Epidermal melanocyte (primary cell): ENCODE measurements around the gene CNNM1.

Source experiments
- DNase-seq: peaks from one replicate; pipeline ENCODE4 v3.0.0; 2011; ENCODE audit warnings: low spot score; ENCODE audit not compliant: insufficient read length

CNNM1 gene

GRCh38 chr10:99418910-99419624 is 89.9 kb downstream of the CNNM1 start:
- no peak for DNase-seq

GRCh38 chr10:99419688-99420087 is 90.5 kb downstream of the CNNM1 start:
- DNase-seq: no peak

GRCh38 chr10:99421233-99421739 is 92.1 kb downstream of the CNNM1 start:
- no peak for DNase-seq

- DNase-seq: no peak
Measured at GRCh38 chr10:99422529-99423096, 93.5 kb downstream of the CNNM1 start.

- no peak for DNase-seq
Measured at GRCh38 chr10:99424656-99425055, 95.5 kb downstream of the CNNM1 start.

GRCh38 chr10:99425204-99425603 is 96.0 kb downstream of the CNNM1 start:
- no peak for DNase-seq

- no peak for DNase-seq
Measured at GRCh38 chr10:99426689-99427088, 97.5 kb downstream of the CNNM1 start.

GRCh38 chr10:99427566-99428190 is 98.5 kb downstream of the CNNM1 start:
- no peak for DNase-seq

GRCh38 chr10:99429517-99430095 is 100.5 kb downstream of the CNNM1 start:
- DNase-seq: no peak

GRCh38 chr10:99430116-99430450 is 100.9 kb downstream of the CNNM1 start:
- DNase-seq: no peak

GRCh38 chr10:99430451-99431189 is 101.5 kb downstream of the CNNM1 start, which contains the start of gene GOT1:
GOT1 (minus strand) TSS chr10:99430624; CDS start chr10:99430565, 59 bp downstream.
- peak; percentile 96 for DNase-seq

GRCh38 chr10:99431190-99431760 is 102.1 kb downstream of the CNNM1 start:
- DNase-seq: no peak

- DNase-seq: no peak
Measured at GRCh38 chr10:99432047-99432446, 102.9 kb downstream of the CNNM1 start.

- no peak for DNase-seq
Measured at GRCh38 chr10:99432881-99433280, 103.7 kb downstream of the CNNM1 start.

- no peak for DNase-seq
Measured at GRCh38 chr10:99433378-99434020, 104.3 kb downstream of the CNNM1 start.

GRCh38 chr10:99435986-99436638 is 107.0 kb downstream of the CNNM1 start:
- no peak for DNase-seq

- DNase-seq: no peak
Measured at GRCh38 chr10:99438890-99439289, 109.7 kb downstream of the CNNM1 start.

- no peak for DNase-seq
Measured at GRCh38 chr10:99442394-99442793, 113.2 kb downstream of the CNNM1 start.

GRCh38 chr10:99443500-99443899 is 114.3 kb downstream of the CNNM1 start:
- no peak for DNase-seq
